Measurements from ENCODE around the gene NOS1AP.

The NOS1AP gene

GRCh38 chr1:162113419-162113818, 43.9 kb downstream of the NOS1AP start:
- no CpG with 5 or more reads among the region's 6 CpGs for WGBS (ENCODE audit: extremely low coverage, insufficient coverage, low lambda C conversion rate)
- Histone ChIP-seq H3K27ac (ENCODE audit: low read depth, low read length) (no peak overlapping the region), H3K9ac (ENCODE audit: low read length) (no peak overlapping the region), H3K79me1 (ENCODE audit: low read length) (peaks cover 12% of the 10 kb centered on the region), H2AK5ac (ENCODE audit: low read length) (no peak overlapping the region), H4K8ac (ENCODE audit: low read depth, low read length) (no peak overlapping the region), H3K56ac (ENCODE audit: low read length) (no peak overlapping the region), H4K5ac (ENCODE audit: low read length) (no peak overlapping the region), H2BK120ac (ENCODE audit: low read depth, low read length) (no peak overlapping the region), H3K23ac (ENCODE audit: low read length) (no peak overlapping the region), H3K18ac (ENCODE audit: low read length) (no peak overlapping the region), H3K4me1 (ENCODE audit: control insufficient read depth, low read depth, low read length) (no peaks in the 10 kb centered on the region), H3K4ac (ENCODE audit: low read depth, low read length) (no peak overlapping the region), H3K79me2 (ENCODE audit: control insufficient read depth, insufficient read depth, low read length) (peaks cover 4% of the 10 kb centered on the region), H2BK5ac (ENCODE audit: low read length) (no peak overlapping the region), H3K36me3 (ENCODE audit: control insufficient read depth, insufficient read depth, low read length) (no peaks in the 10 kb centered on the region), H3K4me2 (ENCODE audit: low read length) (no peak overlapping the region), H3K4me3 (ENCODE audit: low read length) (no peak overlapping the region), H3K27me3 (ENCODE audit: insufficient read depth, low read length, poor library complexity) (no peaks in the 10 kb centered on the region), H2BK15ac (replicated peaks; ENCODE audit: low read depth) (no peak overlapping the region)
- no peak for DNase-seq

GRCh38 chr1:162117039-162117774, 47.7 kb downstream of the NOS1AP start:
- peaks cover 10% of the 10 kb centered on the region for H3K79me1 ChIP-seq (ENCODE audit: low read length)
- no peaks in the 10 kb centered on the region for H3K36me3 ChIP-seq (ENCODE audit: control insufficient read depth, insufficient read depth, low read length)
- H3K9ac ChIP-seq (ENCODE audit: low read length), result no peak overlapping the region
- no peak overlapping the region for H2BK120ac ChIP-seq (ENCODE audit: low read depth, low read length)
- no peak overlapping the region for H3K23ac ChIP-seq (ENCODE audit: low read length)
- no peak overlapping the region for H3K18ac ChIP-seq (ENCODE audit: low read length)
- H4K8ac ChIP-seq (ENCODE audit: low read depth, low read length), result no peak overlapping the region
- no peak overlapping the region for H3K56ac ChIP-seq (ENCODE audit: low read length)
- H2AK5ac ChIP-seq (ENCODE audit: low read length), result no peak overlapping the region
- DNase-seq, result no peak
- H3K4me1 ChIP-seq (ENCODE audit: control insufficient read depth, low read depth, low read length), result no peaks in the 10 kb centered on the region
- H3K27ac ChIP-seq (ENCODE audit: low read depth, low read length), result no peak overlapping the region
- no peak overlapping the region for H3K4me2 ChIP-seq (ENCODE audit: low read length)
- no peak overlapping the region for H2BK5ac ChIP-seq (ENCODE audit: low read length)
- H3K4me3 ChIP-seq (ENCODE audit: low read length), result no peak overlapping the region
- H3K4ac ChIP-seq (ENCODE audit: low read depth, low read length), result no peak overlapping the region
- no peak overlapping the region for H2BK15ac ChIP-seq (replicated peaks; ENCODE audit: low read depth)
- WGBS (ENCODE audit: extremely low coverage, insufficient coverage, low lambda C conversion rate), result no CpG with 5 or more reads among the region's 3 CpGs
- H3K79me2 ChIP-seq (ENCODE audit: control insufficient read depth, insufficient read depth, low read length), result peaks cover 2% of the 10 kb centered on the region
- no peaks in the 10 kb centered on the region for H3K27me3 ChIP-seq (ENCODE audit: insufficient read depth, low read length, poor library complexity)
- no peak overlapping the region for H4K5ac ChIP-seq (ENCODE audit: low read length)

GRCh38 chr1:162118063-162118462, 48.6 kb downstream of the NOS1AP start:
- Histone ChIP-seq H3K79me1 (ENCODE audit: low read length) (peaks cover 10% of the 10 kb centered on the region), H3K23ac (ENCODE audit: low read length) (no peak overlapping the region), H2BK15ac (replicated peaks; ENCODE audit: low read depth) (no peak overlapping the region), H3K56ac (ENCODE audit: low read length) (no peak overlapping the region), H3K18ac (ENCODE audit: low read length) (no peak overlapping the region), H3K27me3 (ENCODE audit: insufficient read depth, low read length, poor library complexity) (no peaks in the 10 kb centered on the region), H3K4ac (ENCODE audit: low read depth, low read length) (no peak overlapping the region), H4K5ac (ENCODE audit: low read length) (no peak overlapping the region), H3K79me2 (ENCODE audit: control insufficient read depth, insufficient read depth, low read length) (peaks cover 2% of the 10 kb centered on the region), H3K27ac (ENCODE audit: low read depth, low read length) (no peak overlapping the region), H3K36me3 (ENCODE audit: control insufficient read depth, insufficient read depth, low read length) (no peaks in the 10 kb centered on the region), H4K8ac (ENCODE audit: low read depth, low read length) (no peak overlapping the region), H2BK5ac (ENCODE audit: low read length) (no peak overlapping the region), H2AK5ac (ENCODE audit: low read length) (no peak overlapping the region), H3K4me1 (ENCODE audit: control insufficient read depth, low read depth, low read length) (no peaks in the 10 kb centered on the region), H2BK120ac (ENCODE audit: low read depth, low read length) (no peak overlapping the region), H3K4me2 (ENCODE audit: low read length) (no peak overlapping the region), H3K9ac (ENCODE audit: low read length) (no peak overlapping the region), H3K4me3 (ENCODE audit: low read length) (no peak overlapping the region)
- DNase-seq, result no peak
- no CpG with 5 or more reads among the region's 9 CpGs for WGBS (ENCODE audit: extremely low coverage, insufficient coverage, low lambda C conversion rate)

GRCh38 chr1:162128693-162129356, 59.3 kb downstream of the NOS1AP start:
- no peak overlapping the region for H2BK120ac ChIP-seq (ENCODE audit: low read depth, low read length)
- WGBS (ENCODE audit: extremely low coverage, insufficient coverage, low lambda C conversion rate), result no CpG with 5 or more reads among the region's 6 CpGs
- no peaks in the 10 kb centered on the region for H3K36me3 ChIP-seq (ENCODE audit: control insufficient read depth, insufficient read depth, low read length)
- H3K4ac ChIP-seq (ENCODE audit: low read depth, low read length), result no peak overlapping the region
- H3K18ac ChIP-seq (ENCODE audit: low read length), result no peak overlapping the region
- H4K5ac ChIP-seq (ENCODE audit: low read length), result no peak overlapping the region
- no peak overlapping the region for H2BK5ac ChIP-seq (ENCODE audit: low read length)
- no peak overlapping the region for H3K4me2 ChIP-seq (ENCODE audit: low read length)
- no peaks in the 10 kb centered on the region for H3K27me3 ChIP-seq (ENCODE audit: insufficient read depth, low read length, poor library complexity)
- peaks cover 3% of the 10 kb centered on the region for H3K79me1 ChIP-seq (ENCODE audit: low read length)
- peaks cover 3% of the 10 kb centered on the region for H3K4me1 ChIP-seq (ENCODE audit: control insufficient read depth, low read depth, low read length)
- H4K8ac ChIP-seq (ENCODE audit: low read depth, low read length), result no peak overlapping the region
- no peak overlapping the region for H3K27ac ChIP-seq (ENCODE audit: low read depth, low read length)
- no peak overlapping the region for H2AK5ac ChIP-seq (ENCODE audit: low read length)
- no peak overlapping the region for H3K56ac ChIP-seq (ENCODE audit: low read length)
- H3K9ac ChIP-seq (ENCODE audit: low read length), result no peak overlapping the region
- no peaks in the 10 kb centered on the region for H3K79me2 ChIP-seq (ENCODE audit: control insufficient read depth, insufficient read depth, low read length)
- no peak overlapping the region for H3K23ac ChIP-seq (ENCODE audit: low read length)
- no peak overlapping the region for H3K4me3 ChIP-seq (ENCODE audit: low read length)
- no peak for DNase-seq
- H2BK15ac ChIP-seq (replicated peaks; ENCODE audit: low read depth), result no peak overlapping the region

GRCh38 chr1:162130308-162130707, 60.8 kb downstream of the NOS1AP start:
- Histone ChIP-seq H4K5ac (ENCODE audit: low read length) (no peak overlapping the region), H2BK5ac (ENCODE audit: low read length) (no peak overlapping the region), H3K4ac (ENCODE audit: low read depth, low read length) (no peak overlapping the region), H3K56ac (ENCODE audit: low read length) (no peak overlapping the region), H3K4me3 (ENCODE audit: low read length) (no peak overlapping the region), H2AK5ac (ENCODE audit: low read length) (no peak overlapping the region), H3K4me1 (ENCODE audit: control insufficient read depth, low read depth, low read length) (peaks cover 3% of the 10 kb centered on the region), H3K23ac (ENCODE audit: low read length) (no peak overlapping the region), H3K27ac (ENCODE audit: low read depth, low read length) (no peak overlapping the region), H2BK15ac (replicated peaks; ENCODE audit: low read depth) (no peak overlapping the region), H2BK120ac (ENCODE audit: low read depth, low read length) (no peak overlapping the region), H3K36me3 (ENCODE audit: control insufficient read depth, insufficient read depth, low read length) (no peaks in the 10 kb centered on the region), H3K79me2 (ENCODE audit: control insufficient read depth, insufficient read depth, low read length) (peaks cover 3% of the 10 kb centered on the region), H3K27me3 (ENCODE audit: insufficient read depth, low read length, poor library complexity) (no peaks in the 10 kb centered on the region), H3K9ac (ENCODE audit: low read length) (no peak overlapping the region), H4K8ac (ENCODE audit: low read depth, low read length) (no peak overlapping the region), H3K18ac (ENCODE audit: low read length) (no peak overlapping the region), H3K79me1 (ENCODE audit: low read length) (peaks cover 3% of the 10 kb centered on the region), H3K4me2 (ENCODE audit: low read length) (no peak overlapping the region)
- no CpG with 5 or more reads among the region's 2 CpGs for WGBS (ENCODE audit: extremely low coverage, insufficient coverage, low lambda C conversion rate)
- no peak for DNase-seq
